Colonic mucosa (tissue), 4 donors: ENCODE data around the gene ANKRD29. TPM values are rescaled to one million over a fixed set of nuclear protein-coding genes. Genes with fewer than 3 reads are reported as not detected.
"Not testable (repeated sequence)": the region's sequence is repeated elsewhere in the genome, so short reads cannot be mapped to it uniquely, and the experiment has no call there.

Experiments
- DNase-seq: peaks from one replicate; pipeline ENCODE4 v3.0.0-alpha.2; 2020
- H3K27ac ChIP-seq: fragments of 200-600 bp; one replicate; pipeline ENCODE4 v1.8.0; 2021
- H3K27me3 ChIP-seq: fragments of 200-600 bp; one replicate; pipeline ENCODE4 v1.8.0; 2021
- H3K36me3 ChIP-seq: fragments of 200-600 bp; one replicate; pipeline ENCODE4 v1.8.0; 2021
- H3K4me1 ChIP-seq: fragments of 200-600 bp; one replicate; pipeline ENCODE4 v1.8.0; 2021; ENCODE audit warnings: mild to moderate bottlenecking
- H3K4me3 ChIP-seq: fragments of 200-600 bp; one replicate; pipeline ENCODE4 v1.8.0; 2021
- H3K9ac ChIP-seq, 2 donors: one replicate each; pipeline ENCODE4 v1.7.0; 2013; ENCODE audit warnings: control low read depth in 2 of 2, low read depth in 2 of 2, low read length in 2 of 2
- H3K9me3 ChIP-seq: fragments of 200-600 bp; one replicate; pipeline ENCODE4 v1.8.0; 2021
- intact Hi-C: fragments of 100-400 bp; cut with DNase I; formaldehyde crosslinking; loops from one replicate; pipeline ENCODE4 v1.14.1; 2022
- total RNA-seq, 2 donors: library from RNA; stranded (reverse); fragmentation: NEBNext Ultra II Directional in 1 of 2; extraction: Animal tissue kit (Norgen Biotek cat#: 25700) in 1 of 2; gene quantifications; one replicate each; pipeline ENCODE4 v1.2.1, GENCODE V29; 2021
- TF ChIP-seq, protein P1 (sequence below): fragments of 200-600 bp; IDR thresholded peaks from one replicate; pipeline ENCODE4 v1.8.0; 2022; ENCODE audit warnings: antibody characterized with exemption, mild to moderate bottlenecking
- donor health status: healthy.
- donor health status: DM: no; HTN: no; CAD: no.
- donor health status: DM: no; HTN: no; CAD: no.

The ANKRD29 gene
- total RNA-seq, 2 donors from 2014 or later = 1.0 to 1.1 TPM

DNA sequence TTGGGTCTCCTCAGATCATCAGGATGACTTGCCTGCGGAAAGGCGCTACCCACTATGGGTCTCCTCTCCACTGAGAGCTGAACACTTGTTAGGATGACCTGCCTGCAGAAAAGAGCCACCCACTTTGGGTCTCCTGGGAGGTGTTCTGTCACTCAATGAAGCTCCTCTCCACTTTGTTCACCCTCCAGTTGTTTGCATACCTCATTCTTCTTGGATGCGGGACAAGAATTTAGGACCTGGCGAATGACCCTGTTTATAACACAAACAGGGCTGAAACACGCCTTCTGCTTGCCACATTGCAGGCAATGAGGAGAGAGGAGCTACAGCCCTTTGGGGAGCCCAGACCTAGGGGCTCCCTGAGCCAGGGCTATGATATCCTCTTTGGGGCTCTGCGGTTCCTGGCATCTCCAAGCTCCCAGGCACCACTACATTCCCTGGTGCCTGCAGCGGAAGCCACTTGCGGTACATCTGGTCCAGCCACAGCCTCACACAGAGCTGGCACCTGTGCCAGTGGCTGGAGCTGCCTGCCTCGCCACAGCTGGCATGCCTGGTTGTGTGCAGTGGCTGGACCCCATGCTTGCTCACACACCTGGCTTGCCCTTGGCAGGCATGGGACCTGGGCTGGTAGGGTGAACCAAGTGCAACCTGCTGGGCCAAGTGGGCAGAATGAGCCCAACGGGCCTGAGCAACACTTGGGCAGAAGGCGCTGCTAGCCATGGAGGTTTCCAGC is 20.6 kb downstream of the ANKRD29 start:
- H3K36me3 ChIP-seq = no peaks in the 10 kb centered on the region
- no peaks in the 10 kb centered on the region for H3K27me3 ChIP-seq
- H3K9ac ChIP-seq = no peak overlapping the region
- TF ChIP-seq, protein P1, sequence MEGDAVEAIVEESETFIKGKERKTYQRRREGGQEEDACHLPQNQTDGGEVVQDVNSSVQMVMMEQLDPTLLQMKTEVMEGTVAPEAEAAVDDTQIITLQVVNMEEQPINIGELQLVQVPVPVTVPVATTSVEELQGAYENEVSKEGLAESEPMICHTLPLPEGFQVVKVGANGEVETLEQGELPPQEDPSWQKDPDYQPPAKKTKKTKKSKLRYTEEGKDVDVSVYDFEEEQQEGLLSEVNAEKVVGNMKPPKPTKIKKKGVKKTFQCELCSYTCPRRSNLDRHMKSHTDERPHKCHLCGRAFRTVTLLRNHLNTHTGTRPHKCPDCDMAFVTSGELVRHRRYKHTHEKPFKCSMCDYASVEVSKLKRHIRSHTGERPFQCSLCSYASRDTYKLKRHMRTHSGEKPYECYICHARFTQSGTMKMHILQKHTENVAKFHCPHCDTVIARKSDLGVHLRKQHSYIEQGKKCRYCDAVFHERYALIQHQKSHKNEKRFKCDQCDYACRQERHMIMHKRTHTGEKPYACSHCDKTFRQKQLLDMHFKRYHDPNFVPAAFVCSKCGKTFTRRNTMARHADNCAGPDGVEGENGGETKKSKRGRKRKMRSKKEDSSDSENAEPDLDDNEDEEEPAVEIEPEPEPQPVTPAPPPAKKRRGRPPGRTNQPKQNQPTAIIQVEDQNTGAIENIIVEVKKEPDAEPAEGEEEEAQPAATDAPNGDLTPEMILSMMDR = no peak
- H3K4me3 ChIP-seq = no peak overlapping the region
- no peaks in the 10 kb centered on the region for H3K4me1 ChIP-seq
- no peak for DNase-seq
- H3K27ac ChIP-seq = no peak overlapping the region
- no peaks in the 10 kb centered on the region for H3K9me3 ChIP-seq
- intact Hi-C loops = no loop called here

DNA sequence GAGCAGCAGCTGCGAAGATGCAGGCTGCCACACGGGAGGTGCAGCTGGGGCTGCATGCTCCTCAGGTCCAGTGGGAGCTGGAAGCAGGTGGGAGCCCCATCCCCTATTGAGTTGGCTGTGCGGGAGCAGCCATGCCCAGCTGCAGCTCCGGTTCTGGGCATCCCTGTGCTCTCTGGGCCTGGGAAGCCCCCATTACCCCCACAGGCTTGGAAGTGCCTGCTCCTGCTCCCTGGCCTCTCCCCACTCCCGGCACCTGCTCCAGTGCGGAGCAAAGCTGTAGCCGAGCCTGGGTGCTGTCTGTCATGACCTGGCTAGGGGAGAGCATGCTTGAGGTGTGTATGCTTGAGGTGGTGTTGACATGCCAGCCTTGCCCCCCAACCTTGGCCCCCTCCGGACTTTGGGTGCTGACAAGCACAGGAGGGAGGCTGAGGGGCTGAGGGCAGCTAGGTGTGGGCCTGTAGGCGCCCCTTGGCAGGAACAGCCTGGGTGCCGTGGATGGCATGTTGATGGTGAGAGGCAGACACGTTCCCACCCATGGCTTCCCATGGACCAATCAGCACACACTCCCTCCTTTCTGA is 21.5 kb downstream of the ANKRD29 start:
- no peaks in the 10 kb centered on the region for H3K9me3 ChIP-seq
- no peak for DNase-seq
- H3K36me3 ChIP-seq = no peaks in the 10 kb centered on the region
- H3K27ac ChIP-seq = no peak overlapping the region
- no peaks in the 10 kb centered on the region for H3K4me1 ChIP-seq
- intact Hi-C loops = no loop called here
- no peak overlapping the region for H3K9ac ChIP-seq
- H3K27me3 ChIP-seq = no peaks in the 10 kb centered on the region
- TF ChIP-seq, protein P1 = no peak
- no peak overlapping the region for H3K4me3 ChIP-seq

DNA sequence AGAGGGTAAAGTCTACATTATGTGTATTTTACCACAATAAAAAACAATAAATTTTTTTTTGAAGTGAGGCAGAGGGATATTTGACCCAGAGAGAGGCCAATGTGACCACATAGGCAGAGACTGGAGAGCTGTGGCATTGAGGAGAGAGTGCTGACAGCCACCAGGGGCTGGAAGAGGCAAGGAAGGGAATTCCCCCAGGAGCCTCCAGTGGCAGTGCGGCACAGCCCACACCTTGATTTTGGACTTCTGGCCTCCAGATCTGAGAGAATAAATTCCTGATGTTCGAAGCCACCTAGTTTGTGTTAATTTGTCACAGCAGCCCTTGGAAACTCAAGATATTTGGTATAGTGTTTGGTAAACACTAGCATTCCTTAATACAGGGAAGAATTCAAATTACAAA is 22.7 kb downstream of the ANKRD29 start:
- DNase-seq = no peak

DNA sequence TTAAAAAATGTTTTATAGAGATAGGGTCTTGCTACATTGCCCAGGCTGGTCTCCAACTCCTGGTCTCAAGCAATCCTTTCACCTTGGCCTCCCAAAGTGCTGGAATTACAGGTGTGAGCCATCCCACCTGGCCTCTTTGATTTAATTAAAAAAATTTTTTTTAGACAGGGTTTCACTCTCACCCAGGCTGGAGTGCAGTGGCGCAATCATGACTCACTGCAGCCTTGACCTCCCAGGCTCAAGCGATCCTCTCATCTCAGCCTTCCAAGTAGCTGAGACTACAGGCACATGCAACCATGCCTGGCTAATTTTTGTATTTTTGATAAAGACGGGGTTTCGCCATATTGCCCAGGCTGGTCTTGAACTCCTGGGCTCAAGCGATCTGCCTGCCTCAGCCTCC is 26.3 kb downstream of the ANKRD29 start:
- H3K27me3 ChIP-seq, H3K36me3 ChIP-seq, H3K27ac ChIP-seq, DNase-seq, H3K4me1 ChIP-seq, intact Hi-C loops, H3K9ac ChIP-seq, H3K4me3 ChIP-seq, H3K9me3 ChIP-seq: not testable (repeated sequence)

More for the DNA sequence above, 22.7 kb downstream of the ANKRD29 start:
- H3K27ac ChIP-seq = no peak overlapping the region
- no peaks in the 10 kb centered on the region for H3K36me3 ChIP-seq
- no peak overlapping the region for H3K4me3 ChIP-seq
- H3K4me1 ChIP-seq = no peaks in the 10 kb centered on the region
- H3K9me3 ChIP-seq = no peaks in the 10 kb centered on the region
- TF ChIP-seq, protein P1 = no peak
- no peak overlapping the region for H3K9ac ChIP-seq
- intact Hi-C loops = no loop called here
- no peaks in the 10 kb centered on the region for H3K27me3 ChIP-seq

DNA sequence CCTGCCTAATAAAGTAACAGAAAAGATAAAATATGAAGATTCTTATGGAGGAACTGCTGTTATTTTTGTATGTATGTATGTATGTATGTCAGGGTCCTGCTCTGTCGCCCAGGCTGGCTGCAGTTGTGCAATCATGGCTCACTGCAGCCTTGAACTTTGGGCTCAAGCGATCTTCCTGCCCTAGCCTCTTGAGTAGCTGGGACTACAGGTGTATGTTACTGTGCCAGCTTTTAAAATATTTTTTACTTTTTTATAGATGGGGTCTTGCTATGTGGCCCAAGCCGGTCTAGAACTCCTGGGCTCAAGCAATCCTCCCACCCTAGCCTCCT is 26.7 kb downstream of the ANKRD29 start:
- no peaks in the 10 kb centered on the region for H3K27me3 ChIP-seq
- no peaks in the 10 kb centered on the region for H3K36me3 ChIP-seq
- intact Hi-C loops = no loop called here
- no peak overlapping the region for H3K27ac ChIP-seq
- DNase-seq = no peak
- TF ChIP-seq, protein P1 = no peak
- H3K9ac ChIP-seq = no peak overlapping the region
- H3K9me3 ChIP-seq = no peaks in the 10 kb centered on the region
- H3K4me1 ChIP-seq = no peaks in the 10 kb centered on the region
- no peak overlapping the region for H3K4me3 ChIP-seq
